Measurements from ENCODE around the gene TIMM44. TPM values are rescaled to one million over a fixed set of nuclear protein-coding genes. Genes with fewer than 3 reads are reported as not detected.
A peak's percentile ranks its signal among the peaks of the same experiment; 100 is the strongest.

The TIMM44 gene
- total RNA-seq, 2 experiments from 2014 or later = 48.4 to 50.9 TPM

DNA sequence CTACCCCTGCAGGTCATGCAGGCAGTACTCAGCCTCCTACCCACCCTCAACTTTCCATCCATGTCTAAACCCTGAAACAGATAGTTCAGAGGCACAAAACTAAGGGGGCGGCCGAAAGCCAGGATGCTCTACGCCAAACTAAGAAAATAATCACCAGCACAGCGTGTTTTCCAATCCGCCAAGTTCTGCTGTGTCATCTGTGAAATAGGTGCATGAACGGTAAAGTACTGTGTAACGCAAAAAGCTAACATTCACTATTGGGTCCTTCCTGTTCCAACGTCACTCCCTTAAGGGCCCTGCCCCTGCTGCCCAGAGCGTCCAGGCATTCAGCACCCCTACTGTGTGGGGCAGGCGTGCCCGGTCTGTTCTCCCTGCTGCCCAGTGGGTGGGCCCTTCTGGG lies 12.2 kb upstream of the TIMM44 start:
- H3K4me1 Mint-ChIP-seq = no peaks in the 10 kb centered on the region
- ChIA-PET CTCF (no interaction called here), POLR2A (no interaction called here)
- peaks cover under 1% of the 10 kb centered on the region for H3K36me3 Mint-ChIP-seq (ENCODE audit: low read depth)
- H3K9me3 Mint-ChIP-seq = no peaks in the 10 kb centered on the region
- no peaks in the 10 kb centered on the region for H3K27me3 Mint-ChIP-seq
- H3K27ac Mint-ChIP-seq = no peak overlapping the region
- no peak for DNase-seq
- no peak overlapping the region for H3K4me3 Mint-ChIP-seq

DNA sequence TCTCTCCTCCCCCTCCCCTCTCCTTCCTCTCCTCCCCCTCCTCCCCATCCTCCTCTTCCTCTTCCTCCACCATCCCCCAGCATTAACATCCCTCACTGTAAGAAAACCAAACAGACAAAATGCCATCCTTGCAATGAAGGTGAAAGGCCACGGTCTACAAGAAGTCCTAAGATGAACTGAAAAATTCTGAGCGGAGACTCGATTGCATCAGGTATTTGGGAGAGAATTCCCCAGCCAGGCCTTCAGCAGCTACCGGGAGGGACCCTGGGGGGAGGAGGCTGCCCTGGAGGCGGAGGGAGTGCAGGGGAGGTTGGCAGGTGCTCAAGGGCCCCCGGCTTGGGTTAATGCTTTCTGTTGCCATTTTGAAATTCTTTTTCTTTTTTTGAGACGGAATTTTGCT lies 10.1 kb upstream of the TIMM44 start:
- Mint-ChIP-seq H3K4me1 (no peaks in the 10 kb centered on the region), H3K9me3 (no peaks in the 10 kb centered on the region), H3K27me3 (no peaks in the 10 kb centered on the region), H3K27ac (no peak overlapping the region), H3K36me3 (ENCODE audit: low read depth) (no peaks in the 10 kb centered on the region), H3K4me3 (no peak overlapping the region)
- ChIA-PET POLR2A (interaction anchor here (1.5 kb wide), 1 partner anchor 367 kb away, joined by 3 read pairs; no protein-coding TSS in a partner anchor), CTCF (interaction anchor here (1.0 kb wide), 1 partner anchor 9 kb away, joined by 5 read pairs; no protein-coding TSS in a partner anchor)
- no peak for DNase-seq

DNA sequence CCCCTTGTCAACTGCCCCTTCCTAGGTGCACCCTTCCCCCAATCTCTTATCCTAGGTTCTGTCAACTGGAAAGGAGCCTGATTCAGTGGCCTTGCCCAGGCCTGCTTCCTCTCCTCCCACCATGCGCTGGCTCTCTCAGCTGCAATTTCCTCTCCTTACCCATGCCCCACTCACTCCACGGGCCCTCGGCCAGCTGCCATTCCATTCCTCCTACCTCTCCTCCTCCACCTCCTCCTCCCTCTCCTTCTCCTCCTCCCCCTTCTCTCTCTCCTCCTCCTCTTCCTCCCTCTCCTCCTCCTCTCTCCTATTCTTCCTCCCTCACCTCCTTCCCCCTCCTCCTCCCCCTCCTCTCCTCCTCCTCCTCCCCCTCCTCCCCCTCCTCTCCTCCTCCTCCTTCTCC lies 9.6 kb upstream of the TIMM44 start:
- Mint-ChIP-seq H3K4me1 (no peaks in the 10 kb centered on the region), H3K27ac (no peak overlapping the region), H3K27me3 (no peaks in the 10 kb centered on the region), H3K9me3 (no peaks in the 10 kb centered on the region), H3K36me3 (ENCODE audit: low read depth) (no peaks in the 10 kb centered on the region), H3K4me3 (no peak overlapping the region)
- CTCF ChIA-PET = no interaction called here
- no peak for DNase-seq
- POLR2A ChIA-PET = interaction anchor here (1.2 to 1.5 kb wide), 2 partner anchors 9 to 368 kb away, joined by 3 read pairs; no protein-coding TSS in a partner anchor

DNA sequence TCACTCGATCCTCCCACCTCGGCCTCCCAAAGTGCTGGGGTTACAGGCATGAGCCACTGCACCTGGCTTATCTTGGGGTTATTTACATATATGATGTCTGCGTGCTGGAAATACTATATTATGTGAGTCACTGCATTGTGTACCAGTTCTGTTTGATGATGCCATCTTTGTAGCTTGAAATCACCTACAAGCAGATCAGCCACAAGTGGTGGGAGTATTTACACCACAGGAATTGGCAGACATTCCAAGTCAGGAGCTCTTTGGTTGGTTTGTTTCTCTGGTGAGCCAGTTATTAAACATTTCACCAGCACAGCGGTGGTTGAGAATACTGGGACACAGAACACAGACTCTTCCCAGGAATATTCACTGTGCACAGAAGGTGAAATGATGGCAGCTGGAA lies 4.5 kb upstream of the TIMM44 start:
- Mint-ChIP-seq H3K4me3 (no peak overlapping the region), H3K9me3 (no peaks in the 10 kb centered on the region), H3K27me3 (no peaks in the 10 kb centered on the region), H3K27ac (no peak overlapping the region), H3K36me3 (ENCODE audit: low read depth) (no peaks in the 10 kb centered on the region), H3K4me1 (peaks cover 16% of the 10 kb centered on the region)
- DNase-seq = no peak
- ChIA-PET POLR2A (no interaction called here), CTCF (no interaction called here)

DNA sequence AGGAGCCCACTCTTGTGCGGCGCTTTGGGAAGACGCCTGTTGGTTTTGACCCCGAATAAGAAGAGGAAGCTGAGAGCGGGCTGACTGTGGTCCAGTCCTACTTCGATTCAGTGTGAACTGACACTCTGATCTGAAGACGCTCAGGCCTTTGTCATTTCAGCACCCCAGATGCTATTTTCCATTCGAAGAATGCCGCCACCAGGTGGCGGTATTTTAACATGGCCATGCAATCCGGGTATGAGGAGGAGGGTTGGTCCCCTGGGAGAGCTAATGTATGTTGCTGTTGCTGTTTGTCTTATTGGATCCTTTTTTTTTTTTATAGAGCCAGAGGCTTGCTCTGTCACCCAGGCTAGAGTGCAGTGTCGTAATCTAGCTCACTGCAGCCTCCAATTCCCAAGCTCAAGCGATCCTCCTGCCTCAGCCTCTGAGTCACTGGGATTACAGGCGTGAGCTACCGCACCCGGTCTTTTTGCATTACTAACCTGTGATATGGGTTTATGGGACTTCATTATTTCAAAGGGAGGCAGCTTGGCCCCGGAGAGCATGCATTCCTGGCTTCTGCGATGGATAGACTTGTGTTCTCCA lies 803 bp upstream of the TIMM44 start:
- peaks cover 9% of the 10 kb centered on the region for H3K36me3 Mint-ChIP-seq (ENCODE audit: low read depth)
- H3K4me3 Mint-ChIP-seq = peak overlapping the region; percentile 83
- H3K27ac Mint-ChIP-seq = peak overlapping the region; percentile 85
- ChIA-PET CTCF (interaction anchor here (0.6 to 3.1 kb wide), 44 partner anchors 8 to 412 kb away, joined by 3 to 49 read pairs (median 4); partner anchors contain the start of genes CCL25, ELAVL1, MAP2K7 and SNAPC2), POLR2A (interaction anchor here (0.7 to 2.9 kb wide), 17 partner anchors 8 to 564 kb away, joined by 3 to 26 read pairs (median 4); partner anchors contain the start of genes CERS4, CTXN1, ELAVL1 and MAP2K7)
- H3K9me3 Mint-ChIP-seq = no peaks in the 10 kb centered on the region
- peak; percentile 88 for DNase-seq
- no peaks in the 10 kb centered on the region for H3K27me3 Mint-ChIP-seq
- peaks cover 37% of the 10 kb centered on the region for H3K4me1 Mint-ChIP-seq

DNA sequence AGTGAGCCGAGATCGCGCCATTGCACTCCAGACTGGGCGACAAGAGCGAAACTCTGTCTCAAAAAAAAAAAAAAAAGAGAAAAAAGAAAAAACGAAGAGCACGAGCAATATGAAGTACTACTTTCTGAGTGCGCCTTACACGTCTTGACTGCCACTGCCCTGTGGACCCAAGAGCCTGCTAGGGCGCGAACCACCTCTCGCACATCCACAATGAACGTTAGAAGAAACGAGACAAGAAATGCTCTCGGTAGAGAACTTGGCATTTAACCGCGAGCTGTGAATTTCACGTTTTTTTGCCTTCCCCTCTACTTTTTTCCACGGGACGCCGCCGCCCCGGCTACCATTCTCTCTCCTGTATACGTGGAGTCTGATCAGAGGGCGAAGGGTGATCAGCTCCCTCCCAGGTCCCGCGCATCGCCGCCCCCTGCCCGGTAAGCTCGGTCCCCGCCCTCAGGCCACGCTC lies 454 bp downstream of the TIMM44 start:
- peaks cover 40% of the 10 kb centered on the region for H3K4me1 Mint-ChIP-seq
- H3K9me3 Mint-ChIP-seq = no peaks in the 10 kb centered on the region
- peak overlapping the region; percentile 83 for H3K4me3 Mint-ChIP-seq
- H3K27me3 Mint-ChIP-seq = no peaks in the 10 kb centered on the region
- CTCF ChIA-PET = interaction anchor here (0.5 to 3.1 kb wide), 25 partner anchors 9 to 268 kb away, joined by 3 to 49 read pairs (median 6); partner anchors contain the start of genes CERS4, ELAVL1, MAP2K7 and SNAPC2
- H3K27ac Mint-ChIP-seq = peak overlapping the region; percentile 85
- H3K36me3 Mint-ChIP-seq (ENCODE audit: low read depth) = peaks cover 15% of the 10 kb centered on the region
- POLR2A ChIA-PET = interaction anchor here (1.0 to 2.9 kb wide), 10 partner anchors 9 to 565 kb away, joined by 3 to 26 read pairs (median 6); partner anchors contain the start of genes ELAVL1, MAP2K7 and SNAPC2
- DNase-seq = no peak

DNA sequence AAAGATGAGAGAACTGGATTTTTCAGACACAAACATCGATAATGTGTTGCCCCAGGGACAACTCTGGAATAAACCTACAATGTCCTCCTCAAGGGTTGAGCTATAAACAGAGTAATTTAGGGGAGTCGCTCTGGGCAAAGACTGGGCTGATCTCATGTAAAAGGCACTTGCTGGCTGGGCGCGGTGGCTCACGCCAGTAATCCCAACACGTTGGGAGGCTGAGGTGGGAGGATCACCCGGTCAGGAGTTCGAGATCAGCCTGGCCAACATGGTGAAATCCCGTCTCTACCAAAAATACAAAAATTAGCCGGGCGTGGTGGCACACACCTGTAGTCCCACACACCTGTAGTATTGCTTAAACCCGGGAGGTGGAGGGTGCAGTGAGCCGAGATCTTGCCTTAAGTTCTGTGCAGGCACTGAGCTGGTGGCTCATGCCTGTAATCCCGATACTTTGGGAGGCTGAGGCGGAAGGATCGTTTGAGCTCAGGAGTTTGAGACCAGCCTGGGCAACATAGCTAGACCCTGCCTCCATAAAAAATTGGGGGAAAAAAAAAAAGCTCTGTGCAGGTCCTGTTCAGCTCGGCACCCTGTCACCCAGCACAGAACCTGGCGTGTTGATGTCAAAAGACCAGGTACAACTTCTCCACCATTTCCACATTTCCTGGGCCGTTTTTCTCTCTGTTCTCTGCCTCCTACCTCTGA lies 1.4 kb downstream of the TIMM44 start:
- Mint-ChIP-seq H3K27ac (peak overlapping the region; percentile 59), H3K4me3 (peak overlapping the region; percentile 83), H3K27me3 (no peaks in the 10 kb centered on the region), H3K36me3 (ENCODE audit: low read depth) (peaks cover 18% of the 10 kb centered on the region), H3K9me3 (no peaks in the 10 kb centered on the region), H3K4me1 (peaks cover 40% of the 10 kb centered on the region)
- ChIA-PET CTCF (interaction anchor here (1.0 to 2.9 kb wide), 3 partner anchors 12 to 22 kb away, joined by 4 to 26 read pairs (median 5); partner anchors contain the start of gene SNAPC2), POLR2A (interaction anchor here (1.2 to 2.7 kb wide), 3 partner anchors 11 to 15 kb away, joined by 4 to 11 read pairs (median 9); no protein-coding TSS in a partner anchor)
- DNase-seq = no peak

DNA sequence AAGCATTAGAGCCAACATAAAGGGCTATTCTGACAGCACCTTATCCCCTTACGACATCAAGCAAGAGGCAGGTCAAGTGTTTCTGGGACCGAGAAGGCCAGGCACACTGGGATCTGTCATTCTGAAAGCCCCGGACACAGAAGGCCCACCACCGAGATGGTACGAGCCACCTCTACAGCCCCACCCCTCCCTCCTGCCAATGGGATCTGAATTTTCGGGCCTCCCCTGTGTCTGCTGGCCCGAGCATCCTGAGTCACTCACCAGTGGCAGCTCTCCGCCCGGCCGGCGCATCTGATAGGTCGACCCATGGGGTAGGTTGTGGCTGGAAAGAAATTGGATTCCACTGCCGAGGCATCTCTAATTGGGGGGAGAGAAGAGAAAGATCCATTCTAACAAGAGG lies 2.6 kb downstream of the TIMM44 start:
- Mint-ChIP-seq H3K4me1 (peaks cover 40% of the 10 kb centered on the region), H3K36me3 (ENCODE audit: low read depth) (peaks cover 22% of the 10 kb centered on the region), H3K27ac (no peak overlapping the region), H3K4me3 (peak overlapping the region; percentile 24), H3K9me3 (no peaks in the 10 kb centered on the region), H3K27me3 (no peaks in the 10 kb centered on the region)
- CTCF ChIA-PET = interaction anchor here (1.0 kb wide), 1 partner anchor 10 kb away, joined by 3 read pairs; no protein-coding TSS in a partner anchor
- POLR2A ChIA-PET = no interaction called here
- no peak for DNase-seq

DNA sequence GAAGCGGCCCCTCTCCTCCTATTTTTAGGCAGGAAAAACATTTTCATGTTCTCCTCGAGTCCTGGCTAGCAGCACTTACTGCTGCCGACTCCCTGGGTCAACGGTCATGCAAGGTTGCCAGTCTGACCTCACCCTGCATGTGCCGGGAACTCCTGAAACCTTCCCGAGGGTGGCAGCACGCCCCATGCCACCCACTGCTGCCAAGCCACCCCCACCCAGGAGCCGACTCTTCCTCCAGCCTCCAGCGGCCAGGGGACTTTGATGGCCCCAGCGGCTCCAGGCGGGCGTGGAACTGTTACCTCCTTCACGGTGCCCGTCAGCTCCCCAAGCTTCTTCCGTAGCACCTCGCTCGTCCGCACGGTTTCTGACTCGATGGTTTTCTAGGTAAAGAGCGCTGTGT lies 8.7 kb downstream of the TIMM44 start:
- ChIA-PET POLR2A (interaction anchor here (1.8 kb wide), 1 partner anchor 9 kb away, joined by 6 read pairs; the partner anchor contains the start of gene TIMM44), CTCF (interaction anchor here (0.7 kb wide), 1 partner anchor 97 kb away, joined by 4 read pairs; no protein-coding TSS in a partner anchor)
- peaks cover 3% of the 10 kb centered on the region for H3K4me1 Mint-ChIP-seq
- no peak overlapping the region for H3K27ac Mint-ChIP-seq
- H3K36me3 Mint-ChIP-seq (ENCODE audit: low read depth) = peaks cover 29% of the 10 kb centered on the region
- H3K9me3 Mint-ChIP-seq = no peaks in the 10 kb centered on the region
- H3K4me3 Mint-ChIP-seq = no peak overlapping the region
- no peaks in the 10 kb centered on the region for H3K27me3 Mint-ChIP-seq
- no peak for DNase-seq

DNA sequence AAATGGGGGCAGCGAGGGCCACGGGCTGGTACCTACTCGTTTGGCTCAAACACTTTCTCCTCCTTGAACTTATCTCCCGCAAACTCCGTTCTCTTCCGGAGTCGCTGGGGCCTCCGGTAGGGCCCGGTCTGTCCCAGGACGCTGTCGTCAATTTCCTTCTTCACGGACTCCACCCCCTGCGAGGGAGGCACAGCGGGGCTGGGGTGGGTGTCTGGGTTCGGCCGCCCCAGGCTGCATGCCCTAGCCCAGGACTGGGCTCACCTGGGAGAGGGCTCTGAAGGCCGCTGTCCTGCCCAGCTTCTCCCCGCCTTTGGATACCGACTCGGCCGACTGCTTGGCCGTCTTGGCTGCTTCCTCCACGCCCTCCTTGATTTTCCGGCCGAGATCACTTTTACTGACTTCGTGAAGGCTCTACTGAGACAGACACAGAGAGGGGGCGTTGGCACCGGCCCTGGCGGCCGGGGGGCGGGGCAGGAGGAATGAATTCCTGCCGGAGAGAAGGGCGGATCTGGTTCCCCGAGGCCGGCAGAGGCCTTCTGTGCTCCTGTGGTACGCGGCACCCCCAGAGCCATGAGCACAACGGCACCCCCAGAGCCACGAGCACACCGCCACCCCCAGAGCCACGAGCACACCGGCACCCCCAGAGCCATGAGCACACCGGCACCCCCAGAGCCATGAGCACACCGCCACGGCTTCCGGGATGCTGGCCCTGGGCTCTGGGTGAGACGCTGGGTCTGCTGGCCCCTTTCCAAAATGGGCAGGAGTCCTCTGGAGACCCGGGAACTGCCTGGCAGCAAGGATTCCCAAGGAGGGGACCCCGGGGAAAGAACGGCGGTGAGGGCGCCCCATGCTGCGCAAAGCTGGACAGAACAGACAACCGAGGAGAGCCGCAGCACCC lies 9.4 kb downstream of the TIMM44 start:
- CTCF ChIA-PET = interaction anchor here (0.7 kb wide), 1 partner anchor 98 kb away, joined by 4 read pairs; no protein-coding TSS in a partner anchor
- no peak for DNase-seq
- H3K4me3 Mint-ChIP-seq = no peak overlapping the region
- no peaks in the 10 kb centered on the region for H3K27me3 Mint-ChIP-seq
- H3K9me3 Mint-ChIP-seq = no peaks in the 10 kb centered on the region
- peaks cover 29% of the 10 kb centered on the region for H3K36me3 Mint-ChIP-seq (ENCODE audit: low read depth)
- H3K27ac Mint-ChIP-seq = no peak overlapping the region
- H3K4me1 Mint-ChIP-seq = peaks cover 3% of the 10 kb centered on the region
- POLR2A ChIA-PET = interaction anchor here (1.2 to 1.8 kb wide), 2 partner anchors 10 kb away, joined by 3 to 6 read pairs; partner anchors contain the start of gene TIMM44

DNA sequence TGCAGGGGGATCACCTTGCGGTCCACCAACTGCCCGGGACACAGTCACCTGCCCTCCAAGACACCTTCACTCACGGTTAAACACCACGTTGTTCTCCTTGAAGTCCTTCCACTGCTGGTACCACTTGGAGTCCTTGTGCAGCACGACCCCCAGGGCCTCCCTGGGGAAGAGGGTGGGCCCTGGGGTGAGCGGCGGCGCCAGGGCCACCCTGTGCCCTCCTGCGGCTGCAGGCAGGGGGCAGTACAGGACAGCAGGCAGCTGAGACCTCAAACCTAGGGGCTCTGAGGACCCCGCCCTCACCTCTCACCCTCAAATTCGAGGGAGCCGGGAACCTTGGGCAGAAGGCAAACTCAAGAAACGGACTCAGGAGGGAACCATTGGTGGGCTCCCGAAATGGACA lies 10.1 kb downstream of the TIMM44 start:
- POLR2A ChIA-PET = interaction anchor here (1.2 kb wide), 1 partner anchor 10 kb away, joined by 3 read pairs; the partner anchor contains the start of gene TIMM44

DNA sequence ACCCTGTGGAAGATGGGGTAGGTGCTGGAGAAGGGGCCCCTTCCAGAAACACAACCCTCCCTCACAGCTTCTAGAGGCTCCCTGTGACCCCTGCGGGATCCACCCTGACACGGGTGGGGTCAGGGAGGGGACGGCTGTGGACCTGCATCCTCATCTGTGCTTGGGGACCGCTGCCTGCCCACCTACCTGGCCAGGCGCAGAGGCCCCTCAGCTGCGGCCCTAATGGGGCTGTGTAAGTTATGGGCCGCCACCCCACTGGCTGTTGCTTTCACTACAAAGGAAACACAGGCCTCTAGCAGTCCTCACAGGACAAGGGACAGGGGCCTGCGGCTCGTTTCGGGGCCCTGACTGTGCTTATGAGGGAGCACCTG lies 10.6 kb downstream of the TIMM44 start:
- POLR2A ChIA-PET = interaction anchor here (1.2 kb wide), 1 partner anchor 11 kb away, joined by 3 read pairs; the partner anchor contains the start of gene TIMM44
- peaks cover 22% of the 10 kb centered on the region for H3K36me3 Mint-ChIP-seq (ENCODE audit: low read depth)
- no peak overlapping the region for H3K4me3 Mint-ChIP-seq
- H3K4me1 Mint-ChIP-seq = peaks cover 7% of the 10 kb centered on the region
- CTCF ChIA-PET = no interaction called here
- no peak for DNase-seq
- H3K27me3 Mint-ChIP-seq = no peaks in the 10 kb centered on the region
- H3K9me3 Mint-ChIP-seq = no peaks in the 10 kb centered on the region
- no peak overlapping the region for H3K27ac Mint-ChIP-seq

More for the DNA sequence above, 10.1 kb downstream of the TIMM44 start:
- Mint-ChIP-seq H3K36me3 (ENCODE audit: low read depth) (peaks cover 23% of the 10 kb centered on the region), H3K27me3 (no peaks in the 10 kb centered on the region), H3K4me1 (peaks cover 5% of the 10 kb centered on the region), H3K9me3 (no peaks in the 10 kb centered on the region), H3K27ac (no peak overlapping the region), H3K4me3 (no peak overlapping the region)
- CTCF ChIA-PET = no interaction called here
- no peak for DNase-seq
